NB4 (cell line): ENCODE measurements around the gene GMDS.
A peak's percentile ranks its signal among the peaks of the same experiment; 100 is the strongest.

Experiments used
- DNase-seq: peaks from one replicate; pipeline ENCODE4 v3.0.0; 2010; ENCODE audit warnings: low read depth
- H3K4me3 ChIP-seq: one replicate; pipeline ENCODE4 v1.5.1; 2011; ENCODE audit warnings: mild to moderate bottlenecking, low read depth, low read length, moderate library complexity
- MYC ChIP-seq: IDR thresholded peaks from 2 replicates; pipeline ENCODE4 v1.6.1; 2011; ENCODE audit warnings: low read depth, low read length
- POLR2A ChIP-seq: IDR thresholded peaks from 2 replicates; pipeline ENCODE4 v1.6.1; 2011; ENCODE audit warnings: mild to moderate bottlenecking; ENCODE audit not compliant: insufficient read length; ENCODE audit errors: extremely low read depth
- TF ChIP-seq, protein P1 (sequence below): IDR thresholded peaks from one replicate; pipeline ENCODE4 v1.5.1; 2012; ENCODE audit warnings: low read depth, low read length
- TF ChIP-seq, protein P2 (sequence below): IDR thresholded peaks from 2 replicates; pipeline ENCODE4 v1.6.1; 2011; ENCODE audit warnings: low read depth, low read length

The GMDS gene

DNA sequence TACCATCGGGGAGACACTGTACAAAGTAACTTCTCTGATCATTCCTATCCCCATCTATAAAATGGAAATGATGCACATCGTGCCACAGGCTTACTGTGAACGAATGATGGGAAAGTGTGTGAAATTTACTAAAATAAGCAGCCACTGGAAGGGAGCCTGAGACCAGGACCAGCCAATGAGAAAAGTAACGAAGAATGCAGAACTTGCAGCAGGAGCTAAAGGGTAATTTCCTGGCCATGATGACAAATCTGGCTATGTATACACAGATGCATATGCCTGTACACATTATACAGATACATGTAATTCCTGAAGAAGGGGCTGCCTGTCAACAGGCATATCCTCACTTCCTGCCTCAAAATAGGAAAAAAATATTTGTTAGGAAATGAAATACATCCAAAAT, 47.4 kb downstream of the GMDS start:
- no peak for DNase-seq
- TF ChIP-seq, protein P1, sequence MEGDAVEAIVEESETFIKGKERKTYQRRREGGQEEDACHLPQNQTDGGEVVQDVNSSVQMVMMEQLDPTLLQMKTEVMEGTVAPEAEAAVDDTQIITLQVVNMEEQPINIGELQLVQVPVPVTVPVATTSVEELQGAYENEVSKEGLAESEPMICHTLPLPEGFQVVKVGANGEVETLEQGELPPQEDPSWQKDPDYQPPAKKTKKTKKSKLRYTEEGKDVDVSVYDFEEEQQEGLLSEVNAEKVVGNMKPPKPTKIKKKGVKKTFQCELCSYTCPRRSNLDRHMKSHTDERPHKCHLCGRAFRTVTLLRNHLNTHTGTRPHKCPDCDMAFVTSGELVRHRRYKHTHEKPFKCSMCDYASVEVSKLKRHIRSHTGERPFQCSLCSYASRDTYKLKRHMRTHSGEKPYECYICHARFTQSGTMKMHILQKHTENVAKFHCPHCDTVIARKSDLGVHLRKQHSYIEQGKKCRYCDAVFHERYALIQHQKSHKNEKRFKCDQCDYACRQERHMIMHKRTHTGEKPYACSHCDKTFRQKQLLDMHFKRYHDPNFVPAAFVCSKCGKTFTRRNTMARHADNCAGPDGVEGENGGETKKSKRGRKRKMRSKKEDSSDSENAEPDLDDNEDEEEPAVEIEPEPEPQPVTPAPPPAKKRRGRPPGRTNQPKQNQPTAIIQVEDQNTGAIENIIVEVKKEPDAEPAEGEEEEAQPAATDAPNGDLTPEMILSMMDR: no peak
- TF ChIP-seq MYC (no peak), POLR2A (no peak)
- TF ChIP-seq, protein P2, sequence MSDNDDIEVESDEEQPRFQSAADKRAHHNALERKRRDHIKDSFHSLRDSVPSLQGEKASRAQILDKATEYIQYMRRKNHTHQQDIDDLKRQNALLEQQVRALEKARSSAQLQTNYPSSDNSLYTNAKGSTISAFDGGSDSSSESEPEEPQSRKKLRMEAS: no peak
- no peak overlapping the region for H3K4me3 ChIP-seq

DNA sequence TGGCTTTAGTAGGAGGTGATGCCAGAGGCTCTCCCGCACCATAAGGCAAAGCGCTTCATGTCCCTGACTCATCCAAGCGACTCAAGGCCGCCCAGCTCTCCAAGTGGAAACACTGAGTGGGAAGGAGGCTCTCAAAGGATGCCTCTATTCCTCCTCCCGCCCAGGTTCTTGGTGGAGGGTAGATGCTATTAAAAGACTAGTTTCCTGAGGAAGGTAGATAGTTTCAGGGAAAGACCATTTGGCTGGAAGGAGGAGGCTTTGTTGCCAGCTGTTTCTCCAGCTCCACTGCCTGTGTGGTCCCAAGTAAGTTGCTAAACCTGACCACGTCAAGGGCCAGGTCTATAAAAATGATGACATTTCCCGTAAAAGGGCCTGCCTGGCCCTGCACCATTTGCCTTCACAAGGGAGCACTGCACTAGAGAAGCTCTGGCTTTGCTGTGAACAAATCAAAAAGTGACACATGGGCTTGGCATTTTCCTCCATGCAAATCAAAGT, 48.2 kb downstream of the GMDS start:
- DNase-seq: peak; percentile 35
- no peak overlapping the region for H3K4me3 ChIP-seq
- TF ChIP-seq, protein P2: no peak
- TF ChIP-seq, protein P1: no peak
- no peak for TF ChIP-seq MYC

DNA sequence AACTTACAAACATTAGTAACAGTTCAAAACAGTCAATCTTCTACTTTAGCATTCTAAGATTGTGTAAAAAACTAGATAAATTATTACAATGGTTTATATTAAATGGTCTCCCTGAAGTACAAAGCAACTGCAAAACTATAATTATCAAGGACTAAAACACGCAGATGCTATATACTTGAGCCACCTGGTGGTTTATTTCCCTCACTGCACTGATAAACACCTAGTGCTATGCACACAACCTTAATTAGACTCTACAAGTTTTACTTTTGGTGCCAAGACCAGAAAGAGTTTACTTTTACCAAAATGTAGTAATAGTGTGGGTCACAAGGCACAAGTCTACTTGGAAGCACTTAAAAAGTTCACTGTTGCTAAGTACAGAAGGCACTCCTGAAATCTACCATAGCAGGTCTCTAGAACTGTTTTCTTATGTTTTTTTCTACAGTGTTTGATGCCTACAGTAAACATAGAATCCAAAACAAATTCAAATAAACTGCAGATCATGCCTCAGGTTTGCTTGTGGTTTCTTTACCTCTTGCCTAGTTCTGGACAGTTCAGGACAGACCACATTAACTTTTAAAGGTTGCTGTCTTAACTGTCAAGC, 49.2 kb downstream of the GMDS start:
- TF ChIP-seq, protein P1: peak; percentile 63
- TF ChIP-seq, protein P2: no peak
- peak; percentile 62 for DNase-seq
- H3K4me3 ChIP-seq: no peak overlapping the region

DNA sequence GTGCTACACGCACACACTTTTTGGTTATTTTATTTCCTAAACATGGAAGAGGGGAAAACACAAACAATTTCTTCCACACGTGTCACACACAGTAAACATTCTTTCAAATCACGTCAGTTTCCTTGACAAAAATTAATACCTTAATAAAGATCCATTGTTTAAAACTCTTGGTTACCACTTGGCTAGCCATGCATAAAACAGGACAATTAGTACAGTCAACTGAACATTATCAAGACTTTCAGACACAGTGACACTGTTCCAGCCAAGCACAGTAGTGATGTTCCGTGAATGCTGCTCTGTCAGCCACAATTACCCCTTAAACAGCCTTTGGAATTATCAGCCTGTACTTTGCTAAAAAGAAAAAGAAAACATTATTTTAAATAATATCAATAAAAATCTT, 50.8 kb downstream of the GMDS start:
- no peak overlapping the region for H3K4me3 ChIP-seq
- DNase-seq: no peak
- TF ChIP-seq, protein P2: no peak
- TF ChIP-seq POLR2A: no peak
- TF ChIP-seq, protein P1: no peak
- no peak for TF ChIP-seq MYC

DNA sequence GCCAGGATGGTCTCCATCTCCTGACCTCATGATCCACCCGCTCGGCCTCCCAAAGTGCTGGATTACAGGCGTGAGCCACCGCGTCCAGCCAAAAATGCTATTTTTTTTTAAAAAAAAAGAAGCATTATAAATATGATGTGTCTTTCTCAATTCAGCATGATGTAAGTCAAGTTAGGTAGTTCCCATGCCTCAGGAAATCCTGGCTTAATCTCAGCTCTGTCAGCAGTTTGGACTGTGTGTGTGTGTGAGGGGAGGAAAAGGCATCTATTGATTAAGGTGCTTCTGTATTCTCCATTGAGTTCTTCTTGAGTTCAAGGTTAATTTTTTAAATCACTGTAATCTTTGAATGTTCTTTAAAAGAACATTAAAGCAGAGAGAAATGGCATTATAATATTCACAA, 51.5 kb downstream of the GMDS start:
- DNase-seq: no peak
- no peak overlapping the region for H3K4me3 ChIP-seq
- TF ChIP-seq, protein P2: no peak
- TF ChIP-seq MYC: no peak

DNA sequence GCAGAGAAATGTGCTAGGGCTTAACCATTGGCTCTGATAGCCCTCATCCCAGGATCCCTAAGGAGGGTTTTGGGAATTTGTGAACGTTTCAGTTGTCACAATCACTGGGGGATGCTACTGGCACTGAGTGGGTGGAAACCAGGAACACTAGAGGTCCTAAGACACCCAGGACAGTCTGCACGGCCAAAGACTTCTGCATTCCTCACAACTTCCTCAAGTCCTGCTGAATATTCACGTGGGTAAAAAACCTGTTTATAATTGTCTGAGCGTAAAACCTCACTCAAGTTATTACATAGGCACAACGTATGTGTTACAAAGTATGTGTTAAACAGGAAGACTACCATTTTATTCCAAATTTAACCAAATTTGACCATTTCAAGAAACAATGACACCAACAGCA, 52.4 kb downstream of the GMDS start:
- H3K4me3 ChIP-seq: no peak overlapping the region
- no peak for DNase-seq
- TF ChIP-seq, protein P1: no peak
- no peak for TF ChIP-seq POLR2A
- TF ChIP-seq MYC: no peak
- TF ChIP-seq, protein P2: no peak
